IPS DF 6.9 (cell line): ENCODE measurements around the gene CNN3.
A peak's percentile ranks its signal among the peaks of the same experiment; 100 is the strongest.

ENCODE experiments used
- DNase-seq: peaks from one replicate; pipeline ENCODE4 v3.0.0-alpha.2; 2013; ENCODE audit warnings: low read depth, low spot score
- H3K27ac ChIP-seq: one replicate; pipeline ENCODE4 v1.5.1; 2013; ENCODE audit warnings: low read length, control low read depth
- H3K27me3 ChIP-seq: 2 replicates; pipeline ENCODE4 v1.6.1; 2013; ENCODE audit warnings: mild to moderate bottlenecking, low read length; ENCODE audit not compliant: control insufficient read depth, insufficient read depth
- H3K36me3 ChIP-seq: 2 replicates; pipeline ENCODE4 v1.6.1; 2013; ENCODE audit warnings: low read length; ENCODE audit not compliant: control insufficient read depth, insufficient read depth
- H3K4me1 ChIP-seq: 2 replicates; pipeline ENCODE4 v1.6.1; 2013; ENCODE audit warnings: low read length; ENCODE audit not compliant: control insufficient read depth, insufficient read depth
- H3K4me3 ChIP-seq: 2 replicates; pipeline ENCODE4 v1.5.1; 2013; ENCODE audit warnings: mild to moderate bottlenecking, low read length
- H3K9me3 ChIP-seq: 2 replicates; pipeline ENCODE4 v1.6.1; 2013; ENCODE audit warnings: low read length, inconsistent platforms; ENCODE audit not compliant: control insufficient read depth, insufficient read depth
- WGBS: extraction: QIAGEN DNeasy Blood & Tissue Kit; methylation state at CpG from one replicate; pipeline ENCODE4 v1.1.7; 2013; ENCODE audit warnings: mixed read lengths, missing lambda C conversion rate; ENCODE audit not compliant: insufficient read length, insufficient coverage; 5-methylcytosine and 5-hydroxymethylcytosine counted together

CNN3 gene

GRCh38 chr1:94856868-94857267, 70.0 kb downstream of the CNN3 start:
- Histone ChIP-seq H3K9me3 (no peaks in the 10 kb centered on the region), H3K27ac (no peak overlapping the region), H3K4me3 (no peak overlapping the region), H3K27me3 (no peaks in the 10 kb centered on the region), H3K36me3 (no peaks in the 10 kb centered on the region), H3K4me1 (no peaks in the 10 kb centered on the region)
- DNase-seq = no peak
- 100% methylated on average over 1 of the region's 3 CpGs for WGBS

DNA sequence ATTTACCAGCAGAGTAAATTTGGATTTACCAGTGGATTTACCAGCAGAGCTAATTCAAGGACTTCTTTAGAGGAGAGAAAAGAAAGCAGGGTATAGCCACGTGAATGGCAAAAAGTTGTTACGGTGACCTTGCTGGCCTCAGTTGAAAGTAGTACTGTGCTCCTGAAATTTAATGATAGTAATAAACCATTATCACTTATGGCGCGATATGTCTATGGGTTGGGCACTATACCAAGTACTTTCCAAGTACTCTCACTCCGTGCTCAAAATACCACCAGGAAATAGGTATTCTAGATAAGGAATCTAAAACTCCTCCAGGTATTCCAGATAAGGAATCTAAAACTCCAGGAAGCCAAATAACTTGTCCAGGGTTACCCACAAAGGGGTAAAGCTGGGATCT, 70.9 kb downstream of the CNN3 start:
- Histone ChIP-seq H3K4me1 (no peaks in the 10 kb centered on the region), H3K27me3 (no peaks in the 10 kb centered on the region), H3K36me3 (no peaks in the 10 kb centered on the region), H3K9me3 (no peaks in the 10 kb centered on the region), H3K27ac (no peak overlapping the region), H3K4me3 (no peak overlapping the region)
- WGBS = no CpG with 5 or more reads among the region's 5 CpGs
- no peak for DNase-seq

DNA sequence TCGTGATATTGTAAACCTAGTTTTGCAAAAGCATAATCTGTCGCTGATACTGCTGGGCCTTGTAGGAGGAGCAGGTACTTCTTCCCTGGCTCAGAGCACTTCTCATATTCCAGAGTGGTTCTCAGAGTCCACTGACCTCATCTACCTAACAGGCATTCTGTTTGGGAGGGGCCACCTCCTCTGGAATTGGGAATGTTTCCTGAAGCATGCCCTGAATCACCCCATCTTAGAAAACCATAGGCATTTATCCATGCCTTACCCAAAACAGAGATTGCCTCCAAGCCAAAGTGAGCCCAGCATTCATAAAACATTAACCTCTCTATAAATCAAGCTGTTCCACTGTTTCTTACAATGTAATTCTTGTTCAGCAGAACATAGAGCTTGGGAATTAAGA, 71.6 kb downstream of the CNN3 start:
- Histone ChIP-seq H3K36me3 (no peaks in the 10 kb centered on the region), H3K27me3 (no peaks in the 10 kb centered on the region), H3K4me1 (no peaks in the 10 kb centered on the region), H3K27ac (no peak overlapping the region), H3K4me3 (no peak overlapping the region), H3K9me3 (no peaks in the 10 kb centered on the region)
- WGBS = no CpG with 5 or more reads among the region's 2 CpGs
- no peak for DNase-seq

- no peaks in the 10 kb centered on the region for H3K27me3 ChIP-seq
- no peaks in the 10 kb centered on the region for H3K4me1 ChIP-seq
- H3K27ac ChIP-seq = no peak overlapping the region
- peak overlapping the region; percentile 12; the same call in 1 of the 2 replicates for H3K4me3 ChIP-seq
- H3K36me3 ChIP-seq = no peaks in the 10 kb centered on the region
- H3K9me3 ChIP-seq = no peaks in the 10 kb centered on the region
- WGBS = no CpG with 5 or more reads among the region's 21 CpGs
- DNase-seq = peak; percentile 96
Observed at GRCh38 chr1:94854458-94855306, 72.2 kb downstream of the CNN3 start.

GRCh38 chr1:94852788-94853187, 74.1 kb downstream of the CNN3 start:
- Histone ChIP-seq H3K4me3 (no peak overlapping the region), H3K27me3 (no peaks in the 10 kb centered on the region), H3K9me3 (no peaks in the 10 kb centered on the region), H3K36me3 (no peaks in the 10 kb centered on the region), H3K4me1 (no peaks in the 10 kb centered on the region), H3K27ac (no peak overlapping the region)
- no CpG with 5 or more reads among the region's 2 CpGs for WGBS
- DNase-seq = no peak

DNA sequence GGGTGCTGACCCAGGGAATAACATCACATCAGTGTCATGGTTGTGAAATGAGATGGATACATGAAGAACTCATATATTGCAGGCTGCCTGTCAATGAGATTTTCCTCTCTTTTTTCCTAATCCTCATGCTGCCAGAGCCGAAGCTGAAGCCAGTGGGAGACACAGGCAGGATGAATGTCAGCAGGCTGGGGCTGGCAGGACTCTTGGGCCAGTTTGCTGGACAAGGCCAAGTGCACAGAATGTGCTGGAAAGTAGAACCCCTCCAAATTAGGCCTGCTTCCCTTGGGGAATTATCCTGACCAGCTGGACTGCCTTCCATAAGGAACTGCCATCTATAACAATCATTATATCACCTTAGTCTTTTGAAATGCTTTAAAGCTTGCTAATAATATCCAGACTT, 75.3 kb downstream of the CNN3 start:
- H3K9me3 ChIP-seq = no peaks in the 10 kb centered on the region
- no peaks in the 10 kb centered on the region for H3K4me1 ChIP-seq
- WGBS = no CpG with 5 or more reads among the region's 1 CpG
- H3K36me3 ChIP-seq = no peaks in the 10 kb centered on the region
- no peak overlapping the region for H3K27ac ChIP-seq
- DNase-seq = no peak
- H3K27me3 ChIP-seq = no peaks in the 10 kb centered on the region
- H3K4me3 ChIP-seq = no peak overlapping the region
